OCI-M2 (cell line): ENCODE results near the gene ZNF316.
"Not testable (repeated sequence)": the region's sequence is repeated elsewhere in the genome, so short reads cannot be mapped to it uniquely, and the experiment has no call there.

Experiments
- DNase-seq: peaks from one replicate; lab custom pipeline; 2025; ENCODE audit not compliant: unreplicated experiment; lab: John Stamatoyannopoulos, UW

The ZNF316 gene

DNA sequence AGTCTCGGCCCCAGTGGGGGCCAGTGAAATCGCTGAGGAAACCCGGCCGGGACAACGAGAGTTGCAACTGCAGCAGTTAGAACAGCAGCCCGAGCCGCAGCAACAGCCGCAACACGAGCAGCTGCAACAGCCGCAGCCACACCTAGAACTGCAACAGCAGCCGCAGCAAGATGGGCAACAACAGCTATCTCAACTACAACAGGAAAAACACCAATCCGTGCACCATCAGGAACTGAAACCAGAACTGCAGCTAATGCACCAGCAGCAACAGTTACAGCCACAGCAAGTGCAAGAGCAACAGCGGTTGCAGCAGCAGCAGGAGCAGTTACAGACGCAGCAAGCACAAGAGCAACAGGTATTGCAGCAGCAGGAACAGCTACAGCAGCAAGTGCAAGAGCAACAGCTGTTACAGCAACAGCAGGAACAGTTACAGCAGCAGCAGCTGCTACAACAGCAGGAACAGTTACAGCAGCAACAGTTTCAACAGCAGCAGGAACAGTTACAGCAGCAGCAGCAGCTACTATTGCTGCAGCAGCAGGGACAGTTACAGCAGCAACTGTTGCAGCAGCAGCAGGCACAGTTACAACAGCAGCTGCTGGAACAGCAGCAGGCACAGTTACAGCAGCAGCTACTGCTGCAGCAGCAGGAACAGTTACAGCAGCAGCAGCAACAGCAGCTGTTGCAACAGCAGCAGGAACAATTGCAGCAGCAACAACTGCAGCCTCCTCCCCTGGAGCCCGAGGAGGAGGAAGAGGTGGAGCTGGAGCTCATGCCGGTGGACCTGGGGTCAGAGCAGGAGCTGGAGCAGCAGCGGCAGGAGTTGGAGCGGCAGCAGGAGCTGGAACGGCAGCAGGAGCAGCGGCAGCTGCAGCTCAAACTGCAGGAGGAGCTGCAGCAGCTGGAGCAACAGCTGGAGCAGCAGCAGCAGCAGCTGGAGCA lies 15.7 kb upstream of the ZNF316 start:
- no peak for DNase-seq

- no peak for DNase-seq
These were observed 14.9 kb upstream of the ZNF316 start for GRCh38 chr7:6622134-6622710.

DNA sequence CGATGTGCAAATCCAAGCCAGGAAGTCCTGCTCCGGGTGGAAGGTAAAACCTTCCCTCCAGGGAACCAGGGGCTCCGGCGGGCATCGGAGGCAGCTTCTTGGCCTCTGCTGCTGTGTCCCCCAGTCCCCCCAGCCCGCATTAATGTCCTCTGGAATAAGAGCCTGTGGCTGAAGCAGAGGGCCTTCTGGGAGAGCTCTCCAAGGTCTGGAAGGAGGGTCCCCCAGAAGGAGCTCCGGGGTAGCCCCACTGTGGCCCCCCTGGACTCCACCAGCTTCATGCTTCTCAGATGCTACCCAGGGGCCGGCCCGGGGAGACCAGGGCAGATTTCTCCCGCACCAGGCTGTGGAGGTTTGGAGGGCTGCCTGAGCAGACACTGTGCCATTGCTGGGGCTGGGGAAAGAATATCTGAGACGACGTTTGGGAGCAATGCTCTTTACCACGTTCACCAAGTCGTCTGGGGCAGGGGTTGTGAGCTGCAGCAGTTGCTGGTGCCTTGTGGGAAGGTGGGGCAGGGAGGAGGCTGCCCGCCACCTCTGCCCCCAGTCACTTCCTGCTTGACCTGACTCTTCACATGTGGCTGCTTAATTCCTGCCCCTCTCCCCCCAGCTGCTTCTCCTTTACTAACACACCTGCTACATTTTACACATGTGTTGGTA lies 13.4 kb upstream of the ZNF316 start:
- DNase-seq = no peak

- DNase-seq = no peak
These were observed 12.9 kb upstream of the ZNF316 start for GRCh38 chr7:6624246-6624611.

GRCh38 chr7:6628045-6628444 lies 9.1 kb upstream of the ZNF316 start:
- no peak for DNase-seq

- no peak for DNase-seq
These were observed 6.9 kb upstream of the ZNF316 start for GRCh38 chr7:6630007-6630849.

GRCh38 chr7:6631605-6632004 lies 5.5 kb upstream of the ZNF316 start:
- no peak for DNase-seq

GRCh38 chr7:6634021-6634420 lies 3.1 kb upstream of the ZNF316 start:
- no peak for DNase-seq

GRCh38 chr7:6634971-6635370 lies 2.1 kb upstream of the ZNF316 start:
- not testable (repeated sequence) for DNase-seq

DNA sequence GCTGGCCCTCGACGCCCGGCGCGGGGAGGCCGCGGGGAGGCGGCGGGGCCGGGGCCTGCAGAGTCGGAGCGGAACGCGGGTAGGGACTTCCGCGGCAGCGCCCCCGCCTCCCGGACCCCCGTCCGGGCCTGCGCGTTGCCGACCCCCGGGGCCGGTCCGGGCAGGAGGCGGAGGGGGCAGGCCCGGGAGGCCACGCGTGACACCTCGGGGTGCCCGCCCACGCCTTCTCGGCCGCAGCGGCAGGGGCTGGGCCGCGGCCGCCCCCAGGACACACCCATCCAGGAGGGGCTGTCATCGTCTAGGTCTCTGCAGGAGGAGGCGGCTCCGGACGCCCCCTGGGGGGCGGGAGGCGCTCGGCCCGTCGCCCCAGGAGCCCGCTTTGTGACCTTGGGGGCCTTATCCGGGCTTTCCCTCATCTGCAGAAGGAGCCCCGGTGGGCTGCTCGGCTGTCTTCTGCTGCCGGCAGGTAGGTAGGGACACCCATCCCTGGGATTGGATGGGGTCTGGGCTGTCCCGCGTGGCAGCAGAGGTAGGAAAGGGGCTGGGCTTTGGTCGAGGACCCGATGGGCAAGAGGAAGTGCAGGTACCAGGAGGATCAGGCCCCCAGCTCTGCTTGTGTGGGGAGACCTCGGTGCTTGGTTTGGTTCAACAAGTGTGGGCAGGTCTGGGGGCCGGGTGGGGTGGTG lies 569 bp downstream of the ZNF316 start:
- no peak for DNase-seq

DNA sequence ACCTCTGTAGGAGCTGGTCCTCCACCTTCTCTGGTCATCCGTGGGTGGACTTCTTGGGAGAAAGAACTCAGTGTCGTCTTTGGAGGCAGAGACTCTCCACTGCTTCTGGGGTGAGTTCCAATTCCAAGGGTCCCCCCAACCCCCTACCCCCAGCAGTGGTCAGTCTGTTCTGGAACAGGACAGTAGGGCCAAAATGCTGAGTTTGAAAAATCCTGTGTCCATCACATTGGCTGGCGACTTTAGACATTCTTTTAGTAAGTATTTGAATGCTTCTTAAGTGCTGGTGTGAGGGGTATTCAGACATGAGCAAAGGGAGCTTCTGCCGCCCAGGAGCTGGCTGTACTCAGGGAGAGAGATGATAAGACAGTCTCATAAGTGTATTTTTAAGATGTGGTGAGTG lies 1.9 kb downstream of the ZNF316 start:
- DNase-seq = no peak

DNA sequence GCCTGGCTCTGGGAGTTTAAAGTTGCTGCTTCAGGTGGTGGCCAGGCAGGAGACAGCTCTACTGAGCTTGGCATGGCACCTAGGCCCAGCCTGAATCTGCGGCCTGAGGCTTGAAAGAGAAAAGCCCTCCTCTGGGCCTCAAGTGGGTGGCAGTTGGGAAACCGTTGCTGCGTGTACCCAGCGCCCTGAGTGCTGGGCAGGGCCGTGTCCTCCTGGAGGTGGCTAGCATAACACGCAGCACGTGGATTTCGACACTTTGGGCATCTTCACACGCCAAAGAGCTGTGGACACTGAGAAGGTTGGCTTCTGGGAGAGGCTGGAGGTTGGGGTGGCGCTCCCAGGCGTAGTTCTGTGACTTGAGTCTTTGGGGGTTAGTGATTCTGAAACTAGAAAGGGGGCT lies 2.5 kb downstream of the ZNF316 start:
- DNase-seq = no peak

DNA sequence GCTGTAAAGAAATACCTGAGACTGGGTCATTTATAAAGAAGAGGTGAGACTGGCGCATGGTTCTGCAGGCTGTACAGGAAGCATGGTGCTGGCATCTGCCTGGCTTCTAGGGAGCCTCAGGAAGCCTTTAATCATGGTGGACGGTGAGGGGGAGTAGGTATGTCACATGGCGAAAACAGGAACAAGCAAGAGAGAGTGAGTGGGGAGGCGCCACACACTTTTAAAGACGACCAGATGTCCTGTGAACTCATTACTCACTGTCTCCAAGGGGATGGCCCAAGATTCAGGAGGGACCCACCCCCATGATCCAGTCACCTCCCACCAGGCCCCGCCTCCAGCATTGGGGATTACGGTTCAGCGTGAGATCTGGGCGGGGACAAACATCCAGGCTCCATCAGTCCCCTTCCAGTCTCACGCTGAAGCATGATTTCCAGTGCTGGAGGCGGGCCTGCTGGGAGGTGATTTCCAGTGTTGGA lies 3.2 kb downstream of the ZNF316 start:
- DNase-seq = no peak

- no peak for DNase-seq
These were observed 4.4 kb downstream of the ZNF316 start for GRCh38 chr7:6641305-6642035.

DNA sequence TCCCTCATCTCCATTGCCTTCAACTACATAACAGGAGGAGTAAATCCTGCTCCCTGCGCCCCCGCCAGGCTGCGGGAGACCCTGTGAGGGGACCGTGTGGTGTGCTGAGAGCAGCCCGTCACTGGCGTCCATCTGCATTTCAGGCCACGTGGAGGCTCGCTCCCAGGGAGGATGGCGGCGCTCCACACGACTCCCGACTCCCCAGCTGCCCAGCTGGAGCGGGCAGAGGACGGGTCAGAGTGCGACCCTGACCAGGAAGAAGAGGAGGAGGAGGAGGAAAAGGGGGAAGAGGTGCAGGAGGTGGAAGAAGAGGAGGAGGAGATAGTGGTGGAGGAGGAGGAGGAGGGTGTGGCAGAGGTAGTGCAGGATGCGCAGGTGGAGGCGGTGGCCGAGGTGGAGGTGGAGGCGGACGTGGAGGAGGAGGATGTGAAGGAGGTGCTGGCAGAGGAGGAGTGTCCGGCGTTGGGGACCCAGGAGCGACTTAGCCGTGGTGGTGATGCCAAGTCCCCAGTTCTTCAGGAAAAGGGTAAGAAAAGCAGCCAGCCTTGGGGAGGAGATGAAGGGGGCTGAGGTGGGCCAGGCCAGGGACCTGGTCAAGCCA lies 5.2 kb downstream of the ZNF316 start:
- DNase-seq = no peak

DNA sequence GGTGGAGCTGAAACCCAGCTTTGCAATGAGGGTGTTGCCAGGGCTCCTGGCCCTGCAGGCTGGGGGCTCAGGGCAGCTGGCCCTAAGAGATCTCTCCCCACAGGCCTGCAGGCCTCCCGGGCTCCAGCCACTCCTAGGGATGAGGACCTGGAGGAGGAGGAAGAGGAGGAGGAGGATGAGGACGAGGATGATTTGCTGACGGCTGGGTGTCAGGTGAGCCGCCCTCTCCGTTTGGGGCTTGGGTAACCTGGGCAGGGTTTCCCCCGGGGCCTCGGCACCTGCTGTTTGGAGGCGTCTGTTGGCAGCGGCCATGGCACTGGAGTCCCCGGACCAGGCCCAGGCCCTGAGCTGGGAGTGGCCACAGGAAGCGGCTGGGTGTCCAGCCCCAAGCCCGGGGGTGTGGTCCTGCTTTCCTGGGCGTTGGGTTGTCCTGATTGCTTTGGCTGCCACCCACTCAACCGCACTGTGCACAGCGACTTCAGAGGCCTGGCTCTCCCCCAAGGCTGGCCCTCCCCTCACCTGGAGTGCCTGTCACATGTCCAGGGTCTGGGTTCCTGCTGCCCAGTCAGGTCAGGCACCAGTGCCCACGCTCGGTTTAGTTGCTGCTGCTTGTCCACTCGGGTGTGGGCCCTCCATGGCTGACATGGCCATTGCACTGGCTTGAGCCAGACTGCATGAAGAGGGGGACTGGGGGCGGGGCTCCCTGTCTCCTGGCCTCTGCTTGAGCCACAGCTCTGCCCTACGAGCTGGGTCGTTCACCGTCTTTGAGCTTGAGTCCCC lies 5.9 kb downstream of the ZNF316 start:
- no peak for DNase-seq

DNA sequence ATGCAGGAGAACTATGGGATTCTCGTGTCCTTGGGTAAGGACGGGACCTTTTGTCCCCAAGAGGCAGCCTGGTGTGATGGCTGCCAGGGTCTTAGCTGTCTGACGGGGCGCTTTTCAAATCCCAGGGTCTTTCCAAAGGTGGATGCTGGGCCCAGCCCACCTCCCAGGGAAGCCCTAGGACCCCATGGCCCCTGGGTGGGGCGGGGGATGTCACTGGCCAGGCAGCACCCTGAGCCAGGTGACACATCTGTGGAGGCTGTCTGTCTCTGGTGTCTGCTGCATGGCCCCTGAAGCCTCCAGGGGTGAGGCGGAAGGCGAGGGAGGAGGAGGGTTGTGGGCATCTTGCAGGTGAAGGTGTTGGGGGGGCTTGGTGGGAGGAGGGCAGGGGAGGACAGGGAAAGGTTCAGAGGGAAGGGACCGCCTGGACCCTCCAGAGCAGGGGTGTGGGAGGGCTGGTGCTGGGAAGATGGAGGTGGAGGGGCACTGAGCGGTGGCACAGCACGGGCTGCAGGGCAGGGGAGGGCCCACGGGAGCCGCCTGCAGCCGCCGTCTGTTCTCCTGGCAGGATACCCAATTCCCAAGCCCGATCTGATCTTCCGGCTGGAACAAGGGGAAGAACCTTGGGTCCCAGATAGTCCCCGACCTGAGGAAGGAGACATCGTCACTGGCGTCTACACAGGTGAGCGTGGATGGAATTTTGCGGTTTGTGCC lies 7.0 kb downstream of the ZNF316 start:
- no peak for DNase-seq

GRCh38 chr7:6644728-6645127 lies 7.6 kb downstream of the ZNF316 start:
- DNase-seq = no peak
